ENCODE data around the gene HSPB6. TPM values are rescaled to one million over a fixed set of nuclear protein-coding genes. Genes with fewer than 3 reads are reported as not detected.

Gene HSPB6
- total and polyA plus RNA-seq, 2 of the 8 experiments (the other 6 are each of a cell fraction or from before 2014, with no cell fraction given): 0.91 TPM; not detected in 1

DNA sequence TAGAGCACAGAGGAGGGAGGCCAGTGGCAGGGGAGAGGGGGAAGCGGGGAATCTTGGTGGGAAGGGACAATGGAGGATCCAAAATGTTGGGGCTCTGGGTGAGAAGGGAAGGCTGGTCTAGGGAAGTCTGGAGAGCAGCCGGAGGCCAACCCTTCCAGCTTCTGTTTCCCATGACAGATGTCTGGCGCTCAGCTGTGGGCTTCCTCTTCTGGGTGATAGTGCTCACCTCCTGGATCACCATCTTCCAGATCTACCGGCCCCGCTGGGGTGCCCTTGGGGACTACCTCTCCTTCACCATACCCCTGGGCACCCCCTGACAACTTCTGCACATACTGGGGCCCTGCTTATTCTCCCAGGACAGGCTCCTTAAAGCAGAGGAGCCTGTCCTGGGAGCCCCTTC, 10.3 kb downstream of the HSPB6 start (continued):
- TF ChIP-seq, protein P1, sequence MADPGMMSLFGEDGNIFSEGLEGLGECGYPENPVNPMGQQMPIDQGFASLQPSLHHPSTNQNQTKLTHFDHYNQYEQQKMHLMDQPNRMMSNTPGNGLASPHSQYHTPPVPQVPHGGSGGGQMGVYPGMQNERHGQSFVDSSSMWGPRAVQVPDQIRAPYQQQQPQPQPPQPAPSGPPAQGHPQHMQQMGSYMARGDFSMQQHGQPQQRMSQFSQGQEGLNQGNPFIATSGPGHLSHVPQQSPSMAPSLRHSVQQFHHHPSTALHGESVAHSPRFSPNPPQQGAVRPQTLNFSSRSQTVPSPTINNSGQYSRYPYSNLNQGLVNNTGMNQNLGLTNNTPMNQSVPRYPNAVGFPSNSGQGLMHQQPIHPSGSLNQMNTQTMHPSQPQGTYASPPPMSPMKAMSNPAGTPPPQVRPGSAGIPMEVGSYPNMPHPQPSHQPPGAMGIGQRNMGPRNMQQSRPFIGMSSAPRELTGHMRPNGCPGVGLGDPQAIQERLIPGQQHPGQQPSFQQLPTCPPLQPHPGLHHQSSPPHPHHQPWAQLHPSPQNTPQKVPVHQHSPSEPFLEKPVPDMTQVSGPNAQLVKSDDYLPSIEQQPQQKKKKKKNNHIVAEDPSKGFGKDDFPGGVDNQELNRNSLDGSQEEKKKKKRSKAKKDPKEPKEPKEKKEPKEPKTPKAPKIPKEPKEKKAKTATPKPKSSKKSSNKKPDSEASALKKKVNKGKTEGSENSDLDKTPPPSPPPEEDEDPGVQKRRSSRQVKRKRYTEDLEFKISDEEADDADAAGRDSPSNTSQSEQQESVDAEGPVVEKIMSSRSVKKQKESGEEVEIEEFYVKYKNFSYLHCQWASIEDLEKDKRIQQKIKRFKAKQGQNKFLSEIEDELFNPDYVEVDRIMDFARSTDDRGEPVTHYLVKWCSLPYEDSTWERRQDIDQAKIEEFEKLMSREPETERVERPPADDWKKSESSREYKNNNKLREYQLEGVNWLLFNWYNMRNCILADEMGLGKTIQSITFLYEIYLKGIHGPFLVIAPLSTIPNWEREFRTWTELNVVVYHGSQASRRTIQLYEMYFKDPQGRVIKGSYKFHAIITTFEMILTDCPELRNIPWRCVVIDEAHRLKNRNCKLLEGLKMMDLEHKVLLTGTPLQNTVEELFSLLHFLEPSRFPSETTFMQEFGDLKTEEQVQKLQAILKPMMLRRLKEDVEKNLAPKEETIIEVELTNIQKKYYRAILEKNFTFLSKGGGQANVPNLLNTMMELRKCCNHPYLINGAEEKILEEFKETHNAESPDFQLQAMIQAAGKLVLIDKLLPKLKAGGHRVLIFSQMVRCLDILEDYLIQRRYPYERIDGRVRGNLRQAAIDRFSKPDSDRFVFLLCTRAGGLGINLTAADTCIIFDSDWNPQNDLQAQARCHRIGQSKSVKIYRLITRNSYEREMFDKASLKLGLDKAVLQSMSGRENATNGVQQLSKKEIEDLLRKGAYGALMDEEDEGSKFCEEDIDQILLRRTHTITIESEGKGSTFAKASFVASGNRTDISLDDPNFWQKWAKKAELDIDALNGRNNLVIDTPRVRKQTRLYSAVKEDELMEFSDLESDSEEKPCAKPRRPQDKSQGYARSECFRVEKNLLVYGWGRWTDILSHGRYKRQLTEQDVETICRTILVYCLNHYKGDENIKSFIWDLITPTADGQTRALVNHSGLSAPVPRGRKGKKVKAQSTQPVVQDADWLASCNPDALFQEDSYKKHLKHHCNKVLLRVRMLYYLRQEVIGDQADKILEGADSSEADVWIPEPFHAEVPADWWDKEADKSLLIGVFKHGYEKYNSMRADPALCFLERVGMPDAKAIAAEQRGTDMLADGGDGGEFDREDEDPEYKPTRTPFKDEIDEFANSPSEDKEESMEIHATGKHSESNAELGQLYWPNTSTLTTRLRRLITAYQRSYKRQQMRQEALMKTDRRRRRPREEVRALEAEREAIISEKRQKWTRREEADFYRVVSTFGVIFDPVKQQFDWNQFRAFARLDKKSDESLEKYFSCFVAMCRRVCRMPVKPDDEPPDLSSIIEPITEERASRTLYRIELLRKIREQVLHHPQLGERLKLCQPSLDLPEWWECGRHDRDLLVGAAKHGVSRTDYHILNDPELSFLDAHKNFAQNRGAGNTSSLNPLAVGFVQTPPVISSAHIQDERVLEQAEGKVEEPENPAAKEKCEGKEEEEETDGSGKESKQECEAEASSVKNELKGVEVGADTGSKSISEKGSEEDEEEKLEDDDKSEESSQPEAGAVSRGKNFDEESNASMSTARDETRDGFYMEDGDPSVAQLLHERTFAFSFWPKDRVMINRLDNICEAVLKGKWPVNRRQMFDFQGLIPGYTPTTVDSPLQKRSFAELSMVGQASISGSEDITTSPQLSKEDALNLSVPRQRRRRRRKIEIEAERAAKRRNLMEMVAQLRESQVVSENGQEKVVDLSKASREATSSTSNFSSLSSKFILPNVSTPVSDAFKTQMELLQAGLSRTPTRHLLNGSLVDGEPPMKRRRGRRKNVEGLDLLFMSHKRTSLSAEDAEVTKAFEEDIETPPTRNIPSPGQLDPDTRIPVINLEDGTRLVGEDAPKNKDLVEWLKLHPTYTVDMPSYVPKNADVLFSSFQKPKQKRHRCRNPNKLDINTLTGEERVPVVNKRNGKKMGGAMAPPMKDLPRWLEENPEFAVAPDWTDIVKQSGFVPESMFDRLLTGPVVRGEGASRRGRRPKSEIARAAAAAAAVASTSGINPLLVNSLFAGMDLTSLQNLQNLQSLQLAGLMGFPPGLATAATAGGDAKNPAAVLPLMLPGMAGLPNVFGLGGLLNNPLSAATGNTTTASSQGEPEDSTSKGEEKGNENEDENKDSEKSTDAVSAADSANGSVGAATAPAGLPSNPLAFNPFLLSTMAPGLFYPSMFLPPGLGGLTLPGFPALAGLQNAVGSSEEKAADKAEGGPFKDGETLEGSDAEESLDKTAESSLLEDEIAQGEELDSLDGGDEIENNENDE (IDR thresholded peaks at IDR 0.05; ENCODE audit: insufficient replicate concordance, low read length): no peak
- TF ChIP-seq GTF2F1 (IDR thresholded peaks at IDR 0.05; ENCODE audit: borderline replicate concordance, low read depth, low read length): no peak
- TF ChIP-seq RNF2 (IDR thresholded peaks at IDR 0.05; ENCODE audit: borderline replicate concordance, low read depth, low read length, missing control alignments, poor library complexity, severe bottlenecking): no peak
- no peak for TF ChIP-seq JUND (IDR thresholded peaks at IDR 0.05; ENCODE audit: low read length)
- TF ChIP-seq, protein P2, sequence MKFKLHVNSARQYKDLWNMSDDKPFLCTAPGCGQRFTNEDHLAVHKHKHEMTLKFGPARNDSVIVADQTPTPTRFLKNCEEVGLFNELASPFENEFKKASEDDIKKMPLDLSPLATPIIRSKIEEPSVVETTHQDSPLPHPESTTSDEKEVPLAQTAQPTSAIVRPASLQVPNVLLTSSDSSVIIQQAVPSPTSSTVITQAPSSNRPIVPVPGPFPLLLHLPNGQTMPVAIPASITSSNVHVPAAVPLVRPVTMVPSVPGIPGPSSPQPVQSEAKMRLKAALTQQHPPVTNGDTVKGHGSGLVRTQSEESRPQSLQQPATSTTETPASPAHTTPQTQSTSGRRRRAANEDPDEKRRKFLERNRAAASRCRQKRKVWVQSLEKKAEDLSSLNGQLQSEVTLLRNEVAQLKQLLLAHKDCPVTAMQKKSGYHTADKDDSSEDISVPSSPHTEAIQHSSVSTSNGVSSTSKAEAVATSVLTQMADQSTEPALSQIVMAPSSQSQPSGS (IDR thresholded peaks at IDR 0.05; ENCODE audit: low read length): no peak
- no peak for TF ChIP-seq CBX5 (IDR thresholded peaks at IDR 0.05; ENCODE audit: low read depth, low read length)
- TF ChIP-seq, protein P3, sequence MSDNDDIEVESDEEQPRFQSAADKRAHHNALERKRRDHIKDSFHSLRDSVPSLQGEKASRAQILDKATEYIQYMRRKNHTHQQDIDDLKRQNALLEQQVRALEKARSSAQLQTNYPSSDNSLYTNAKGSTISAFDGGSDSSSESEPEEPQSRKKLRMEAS (IDR thresholded peaks at IDR 0.05): no peak
- no peak for TF ChIP-seq EGR1 (IDR thresholded peaks at IDR 0.05; ENCODE audit: borderline replicate concordance, low read depth, low read length)
- no peak for TF ChIP-seq BCL11A (IDR thresholded peaks at IDR 0.05; ENCODE audit: low read depth in 2 of 2, low read length in 2 of 2)
- TF ChIP-seq POLR2AphosphoS5 (IDR thresholded peaks at IDR 0.05; ENCODE audit: low read depth, low read length): no peak

All from H1 (cell line).